Activated CD4-positive, alpha-beta T cell treated with anti-CD3 and anti-CD28 coated beads, Interleukin-2, Interleukin-6, amounts not matched to agents 100 ng/mL and 50 ng/mL, durations not matched to agents 16 hours and 8 hours (primary cell): ENCODE data around the gene LONP1.
"Not testable (repeated sequence)": the region's sequence is repeated elsewhere in the genome, so short reads cannot be mapped to it uniquely, and the experiment has no call there.

Source experiments
- DNase-seq: peaks from one replicate; pipeline ENCODE4 v3.0.0-alpha.2; 2020

The LONP1 gene

GRCh38 chr19:5707576-5708575, 12.1 kb downstream of the LONP1 start:
- no peak for DNase-seq

DNA sequence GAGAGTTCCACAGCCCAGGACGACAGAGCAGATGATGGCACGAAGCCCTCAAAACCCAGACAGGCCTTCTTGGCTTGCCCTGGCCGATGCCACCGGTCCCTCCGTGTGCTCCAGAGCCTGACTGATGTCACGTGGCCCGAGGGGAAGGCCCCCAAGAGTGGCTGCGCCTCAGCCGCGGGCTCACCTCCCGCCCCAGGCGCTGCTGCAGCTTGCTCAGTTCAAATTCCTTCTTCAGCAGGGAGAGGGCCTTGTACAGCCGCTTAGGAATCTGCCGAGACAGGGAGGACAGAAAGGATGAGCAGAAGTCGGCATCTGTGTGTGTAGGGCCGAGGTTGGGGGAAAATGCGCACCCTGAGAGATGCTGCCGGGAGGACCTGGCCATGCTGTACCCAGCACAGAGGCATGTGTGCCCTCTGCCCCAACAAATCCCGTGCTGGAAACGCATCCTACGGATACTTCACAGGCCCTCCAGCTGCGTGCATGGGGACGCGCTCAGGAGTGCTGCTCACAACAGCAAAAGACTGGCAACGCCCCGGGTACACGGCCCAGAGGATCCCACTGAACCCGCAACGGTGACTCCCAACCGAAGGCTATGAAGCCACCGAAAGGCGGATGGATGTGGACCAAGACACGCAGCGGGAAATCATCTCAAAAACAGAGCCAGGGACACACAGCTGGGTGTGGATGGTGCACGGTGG, 12.9 kb downstream of the LONP1 start:
- DNase-seq = no peak

GRCh38 chr19:5705552-5705951, 14.4 kb downstream of the LONP1 start:
- no peak for DNase-seq

DNA sequence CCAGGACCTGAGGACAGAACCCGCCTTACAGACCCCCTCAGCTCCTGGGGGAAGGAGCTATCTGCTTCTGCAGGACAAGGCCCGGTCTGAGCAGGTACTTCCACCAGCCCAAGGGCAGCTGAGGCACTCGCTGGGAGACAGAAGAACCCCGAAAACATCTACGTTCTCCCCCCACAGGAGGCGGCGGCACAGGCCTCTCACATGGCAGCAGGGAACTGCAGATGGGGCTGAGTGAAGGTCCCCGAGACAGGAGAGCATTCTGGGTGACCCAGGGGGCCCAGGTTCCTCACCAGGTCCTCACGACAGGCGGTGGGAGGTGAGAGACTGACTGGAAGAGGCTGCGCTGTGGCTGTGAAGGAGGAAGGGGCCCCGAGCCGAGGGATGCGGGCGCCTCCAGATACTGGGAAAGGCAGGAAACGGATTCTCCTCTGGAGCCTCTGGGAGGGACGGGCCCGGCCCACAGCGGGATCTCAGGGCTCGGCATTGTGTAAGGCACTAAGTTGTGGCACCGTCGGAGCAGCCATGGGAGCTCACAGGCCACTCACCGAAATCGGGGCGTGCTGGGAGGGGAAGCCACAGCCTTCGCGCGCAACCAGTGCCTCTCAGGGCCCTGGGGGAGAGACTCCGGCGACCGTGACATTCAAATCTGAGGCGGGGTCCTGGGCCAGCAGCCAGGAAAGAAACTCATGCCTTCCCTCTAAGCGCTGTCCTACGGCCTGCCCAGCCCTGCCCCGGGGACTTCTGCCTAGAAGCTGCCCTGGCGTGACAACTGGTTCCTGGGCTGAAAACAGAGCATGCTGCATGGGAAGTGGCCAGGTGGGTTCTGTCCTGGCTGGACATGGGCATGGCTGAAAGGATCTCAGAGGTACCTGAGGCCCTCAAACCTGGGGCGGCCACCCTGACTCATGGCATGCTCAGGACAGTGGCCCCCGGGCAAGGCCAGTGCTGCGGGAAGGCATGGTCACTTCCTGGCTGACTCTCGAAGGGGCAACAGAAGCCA, 15.8 kb downstream of the LONP1 start:
- DNase-seq = no peak

- not testable (repeated sequence) for DNase-seq
These were observed 17.9 kb downstream of the LONP1 start for GRCh38 chr19:5702053-5702410.

GRCh38 chr19:5700455-5701092, 19.4 kb downstream of the LONP1 start:
- DNase-seq = no peak

DNA sequence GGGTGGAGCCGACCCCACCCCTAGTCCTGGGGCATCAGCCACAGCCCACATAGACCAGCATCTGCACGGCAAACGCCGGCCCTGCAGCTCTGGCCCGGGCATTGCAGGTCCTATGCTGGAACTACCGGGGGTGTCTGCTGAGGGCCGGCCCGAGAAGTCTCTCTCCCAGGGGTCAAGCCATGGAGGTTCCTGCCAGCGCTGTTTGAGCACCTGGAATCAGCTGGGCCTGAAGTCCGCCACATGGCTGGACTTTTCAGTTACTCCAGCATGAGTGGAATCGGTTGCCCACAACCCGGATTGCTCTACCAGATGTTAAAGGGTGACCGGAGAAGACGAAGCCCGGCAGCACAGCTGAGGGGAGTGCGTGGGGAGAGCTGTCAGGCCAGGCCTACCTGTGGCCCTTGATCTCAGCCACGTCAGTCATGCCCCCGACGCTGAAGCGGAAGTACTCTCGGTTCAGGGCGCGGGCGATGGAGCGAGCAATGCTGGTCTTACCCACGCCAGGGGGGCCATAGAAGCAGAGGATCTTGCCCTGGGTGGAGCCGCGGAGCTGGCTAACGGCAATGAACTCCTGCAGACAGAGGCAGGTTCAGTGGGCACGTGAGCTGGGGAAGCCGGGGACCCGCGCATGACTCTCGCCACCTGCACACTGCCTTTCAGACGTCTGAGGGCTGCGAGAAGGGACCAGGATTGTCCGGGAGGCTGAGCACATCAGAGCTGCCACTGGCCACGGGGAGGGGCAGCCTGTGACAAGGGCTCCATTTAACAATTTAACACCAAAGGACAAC, 21.1 kb downstream of the LONP1 start:
- DNase-seq = no peak

GRCh38 chr19:5697890-5698634, 21.9 kb downstream of the LONP1 start:
- no peak for DNase-seq

DNA sequence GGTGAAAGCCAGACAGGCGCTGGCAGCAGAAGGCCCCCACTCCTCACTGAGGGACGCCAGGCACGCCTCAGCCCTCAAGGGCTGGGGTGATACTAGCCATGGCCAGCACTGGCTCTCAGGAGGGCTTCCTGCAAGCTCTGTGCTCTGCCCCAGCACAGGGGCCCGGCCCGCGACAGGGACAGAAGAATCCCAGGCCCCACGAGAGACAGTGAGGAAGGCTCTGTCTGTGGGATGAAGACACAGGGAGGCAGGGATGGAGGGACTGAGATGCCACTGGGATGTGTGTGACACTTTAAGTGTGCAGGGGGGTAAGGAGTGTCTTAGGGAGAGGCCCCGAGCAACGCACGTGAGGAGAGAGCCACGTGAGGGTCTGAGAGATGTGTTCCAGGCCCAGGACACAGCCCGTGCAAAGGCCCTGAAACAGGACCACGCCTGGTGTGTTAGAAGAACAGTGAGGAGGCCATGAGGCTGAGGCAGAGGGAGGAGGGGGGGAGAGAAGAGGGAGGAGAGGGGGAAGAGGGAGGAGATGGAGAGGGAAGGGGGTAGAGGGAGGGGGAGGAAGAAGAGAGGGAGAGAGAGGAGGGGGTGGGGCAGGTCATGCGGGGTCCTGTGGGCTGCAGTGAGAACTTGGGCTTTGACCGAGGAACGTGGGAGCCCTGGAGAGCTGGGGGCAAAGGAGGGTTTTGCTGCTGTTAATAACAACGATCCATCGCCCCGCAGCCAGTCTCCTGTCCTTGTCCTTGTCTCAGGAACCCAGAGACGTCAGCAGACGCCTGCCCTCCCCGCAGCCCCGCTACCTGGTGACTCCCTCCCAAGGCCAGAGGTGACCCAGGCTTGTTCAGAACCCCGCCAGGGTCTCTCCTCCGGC, 22.7 kb downstream of the LONP1 start:
- no peak for DNase-seq

- no peak for DNase-seq
These were observed 23.5 kb downstream of the LONP1 start for GRCh38 chr19:5696196-5697021.

GRCh38 chr19:5695649-5696195, 24.2 kb downstream of the LONP1 start:
- no peak for DNase-seq

DNA sequence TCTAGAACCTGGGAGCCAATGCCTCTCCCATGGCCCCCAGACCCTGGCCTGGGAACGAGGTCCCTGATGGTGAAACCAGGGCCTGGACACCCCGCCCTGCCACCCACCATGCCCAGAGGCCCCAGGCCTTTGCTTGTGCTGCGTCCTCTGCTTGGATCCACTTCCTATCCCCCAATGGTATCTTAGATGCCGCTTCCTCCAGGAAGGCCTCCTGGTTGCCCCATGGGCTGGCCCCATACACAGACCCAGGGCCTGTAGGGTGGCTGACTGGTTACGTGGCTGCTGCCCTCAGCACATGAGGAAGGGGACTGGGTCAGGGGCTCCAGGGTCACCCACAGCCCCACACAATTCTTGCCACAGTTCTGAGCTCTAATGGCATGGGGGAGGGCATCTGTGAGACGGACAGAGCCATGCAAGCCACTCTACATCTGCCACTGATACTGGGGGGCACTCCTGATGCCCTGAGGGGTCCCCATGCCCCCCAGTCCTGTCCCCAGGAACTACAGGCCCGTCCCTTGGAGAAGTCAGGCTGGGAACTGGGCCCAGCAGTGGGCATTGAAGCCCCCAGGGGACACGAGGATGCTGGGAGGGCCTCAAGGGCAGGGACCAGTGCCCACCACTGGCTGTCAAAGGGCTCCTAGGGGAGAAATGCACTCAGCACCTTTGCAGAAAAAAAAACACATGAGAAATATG, 24.8 kb downstream of the LONP1 start:
- DNase-seq = no peak

DNA sequence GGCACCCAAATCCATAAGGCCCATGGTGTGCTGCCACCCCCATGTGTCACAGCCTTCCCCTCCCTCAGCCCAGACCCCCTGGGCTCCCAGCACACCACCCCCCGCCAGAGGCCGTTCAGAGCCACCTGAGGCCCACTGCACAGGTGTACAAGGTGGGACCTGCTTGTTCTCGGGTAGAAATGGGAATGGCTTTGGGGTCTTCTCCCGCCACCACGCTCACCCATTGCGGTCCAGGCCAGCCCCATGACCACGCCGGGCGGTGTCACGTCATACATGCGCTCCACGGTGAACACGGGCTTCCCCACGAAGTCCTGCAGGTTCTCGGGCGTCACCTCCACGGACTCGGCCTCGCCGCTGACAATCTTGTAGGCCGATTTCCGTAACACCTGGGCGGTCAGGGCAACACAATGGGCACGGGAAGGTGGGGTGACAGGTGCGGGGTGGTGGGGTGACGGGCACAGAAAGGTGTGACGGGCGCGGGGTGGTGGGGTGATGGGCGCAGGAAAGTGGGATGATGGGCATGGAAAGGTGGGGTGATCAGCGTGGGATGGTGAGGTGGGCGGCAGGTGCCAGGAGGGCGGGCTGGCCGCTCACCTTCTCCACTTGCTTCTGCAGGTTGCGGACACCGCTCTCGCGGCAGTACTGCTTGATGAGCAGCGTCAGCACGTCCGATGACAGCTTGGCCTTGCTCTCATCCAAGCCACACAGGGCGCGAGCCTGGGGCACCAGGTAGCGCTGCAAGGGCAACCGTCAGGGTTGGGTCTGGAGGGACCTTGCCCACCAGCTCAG, 25.6 kb downstream of the LONP1 start:
- no peak for DNase-seq

GRCh38 chr19:5693195-5694166, 26.5 kb downstream of the LONP1 start:
- DNase-seq = no peak

DNA sequence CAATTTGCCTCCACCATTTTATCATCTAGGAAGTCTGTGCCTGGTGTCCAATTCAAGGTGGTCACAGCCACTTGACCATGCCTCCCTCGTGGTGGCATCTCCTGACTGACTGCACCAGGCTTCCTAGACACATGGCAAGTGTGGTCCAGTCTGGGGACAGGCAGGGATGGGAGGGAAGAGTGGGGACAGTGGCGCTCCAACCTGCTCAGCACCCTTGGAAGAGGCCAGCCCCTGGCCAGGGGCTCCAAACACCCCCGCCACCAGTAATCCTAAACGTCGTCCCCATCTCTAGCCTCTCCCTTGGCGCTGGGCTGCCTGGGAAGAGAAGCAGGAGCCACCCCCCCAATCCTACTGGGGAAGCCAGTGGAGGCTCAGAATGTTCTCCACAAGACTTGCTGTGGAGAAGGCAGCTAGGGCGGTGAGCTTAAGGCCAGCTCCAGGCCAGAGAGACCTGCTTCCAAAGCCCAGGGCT, 27.2 kb downstream of the LONP1 start:
- no peak for DNase-seq
